HG02840 (cell line): ENCODE results near the gene ELAVL3.
"Not testable (repeated sequence)": the region's sequence is repeated elsewhere in the genome, so short reads cannot be mapped to it uniquely, and the experiment has no call there.

Experiments
- ATAC-seq: cut with Tn5 transposase; IDR thresholded peaks from one replicate; pipeline ENCODE4 v1.9.1; 2021; ENCODE audit warnings: mild to moderate bottlenecking, moderate library complexity, moderate number of reproducible peaks; ENCODE audit not compliant: unreplicated experiment, low FRiP score

Gene ELAVL3

GRCh38 chr19:11461453-11461852 is 19.4 kb downstream of the ELAVL3 start:
- ATAC-seq = no peak

GRCh38 chr19:11460207-11460606 is 20.6 kb downstream of the ELAVL3 start:
- ATAC-seq = no peak

GRCh38 chr19:11458912-11459311 is 21.9 kb downstream of the ELAVL3 start:
- ATAC-seq = not testable (repeated sequence)

- no peak for ATAC-seq
Observed at GRCh38 chr19:11458236-11458900, 22.5 kb downstream of the ELAVL3 start.

GRCh38 chr19:11457831-11458230 is 23.0 kb downstream of the ELAVL3 start:
- ATAC-seq = no peak

GRCh38 chr19:11457115-11457514 is 23.7 kb downstream of the ELAVL3 start:
- ATAC-seq = no peak

GRCh38 chr19:11456659-11457058 is 24.2 kb downstream of the ELAVL3 start:
- ATAC-seq = no peak

- not testable (repeated sequence) for ATAC-seq
Observed at GRCh38 chr19:11455233-11455554, 25.7 kb downstream of the ELAVL3 start.

- ATAC-seq = no peak
Observed at GRCh38 chr19:11453468-11454341, 27.1 kb downstream of the ELAVL3 start.

- ATAC-seq = no peak
Observed at GRCh38 chr19:11452620-11453310, 28.1 kb downstream of the ELAVL3 start.

- ATAC-seq = no peak
Observed at GRCh38 chr19:11451871-11452619, 28.8 kb downstream of the ELAVL3 start.

- no peak for ATAC-seq
Observed at GRCh38 chr19:11451327-11451870, 29.4 kb downstream of the ELAVL3 start.

GRCh38 chr19:11450570-11451326 is 30.1 kb downstream of the ELAVL3 start:
- ATAC-seq = no peak

GRCh38 chr19:11448923-11449554 is 31.8 kb downstream of the ELAVL3 start:
- ATAC-seq = no peak

GRCh38 chr19:11448410-11448809 is 32.4 kb downstream of the ELAVL3 start:
- ATAC-seq = no peak

- no peak for ATAC-seq
Observed at GRCh38 chr19:11447347-11448262, 33.2 kb downstream of the ELAVL3 start.

- ATAC-seq = no peak
Observed at GRCh38 chr19:11446652-11447301, 34.1 kb downstream of the ELAVL3 start.

GRCh38 chr19:11446271-11446651 is 34.6 kb downstream of the ELAVL3 start:
- ATAC-seq = no peak
